HL-60 (cell line): ENCODE results near the gene FBXL12.

Source experiments
- DNase-seq, 2 experiments: peaks; one replicate each; pipeline ENCODE4 v3.0.0-alpha.2; 2010 to 2020; ENCODE audit warnings: low read depth in 1 of 2, low spot score in 1 of 2
- H3K27ac ChIP-seq: fragments of 250-450 bp; sonication (Bioruptor Pico); replicated peaks from 2 replicates; pipeline ENCODE4 v1.5.1; 2020; ENCODE audit warnings: mild to moderate bottlenecking, moderate library complexity
- H3K27me3 ChIP-seq: fragments of 250-450 bp; sonication (Bioruptor Pico); 2 replicates; pipeline ENCODE4 v1.5.1; 2021; ENCODE audit warnings: mild to moderate bottlenecking, moderate library complexity; ENCODE audit not compliant: insufficient read depth, poor library complexity, severe bottlenecking
- H3K4me3 ChIP-seq: replicated peaks from 2 replicates; pipeline ENCODE4 v1.5.1; 2011; ENCODE audit warnings: mild to moderate bottlenecking, control low read depth, low read length; ENCODE audit not compliant: insufficient read depth
- GABPA ChIP-seq: IDR thresholded peaks from 2 replicates; pipeline ENCODE4 v1.6.1; 2012; ENCODE audit warnings: low read depth
- POLR2AphosphoS5 ChIP-seq: IDR thresholded peaks from 2 replicates; pipeline ENCODE4 v1.6.1; 2012; ENCODE audit warnings: low read depth
- SPI1 ChIP-seq: IDR thresholded peaks from 2 replicates; pipeline ENCODE4 v1.6.1; 2012; ENCODE audit warnings: low read depth, mild to moderate bottlenecking, borderline replicate concordance
- TF ChIP-seq, protein P1 (sequence below): IDR thresholded peaks from 2 replicates; pipeline ENCODE4 v1.6.1; 2012; ENCODE audit warnings: low read depth; ENCODE audit not compliant: insufficient replicate concordance
- TF ChIP-seq, protein P2 (sequence below): IDR thresholded peaks from one replicate; pipeline ENCODE4 v1.5.1; 2011; ENCODE audit warnings: low read length, control low read depth, inconsistent platforms; ENCODE audit not compliant: insufficient read depth

The FBXL12 gene

DNA sequence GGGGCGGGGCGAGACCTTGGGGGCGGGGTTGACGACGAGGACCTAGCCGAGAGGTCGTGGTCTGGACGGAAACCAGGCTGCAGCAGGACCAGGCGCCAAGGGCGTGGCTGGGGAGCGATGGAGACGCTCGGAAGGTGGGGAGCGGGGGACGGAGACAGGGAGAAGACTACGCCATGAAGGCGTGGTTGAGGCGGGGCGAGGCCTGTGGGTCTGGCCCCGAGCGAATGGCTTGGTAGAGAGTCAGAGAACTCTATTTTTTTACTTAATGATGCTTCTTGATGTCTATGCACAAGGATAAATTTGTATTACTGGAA is 674 bp upstream of the FBXL12 start:
- no peak for TF ChIP-seq POLR2AphosphoS5
- no peak for TF ChIP-seq GABPA
- TF ChIP-seq, protein P1, sequence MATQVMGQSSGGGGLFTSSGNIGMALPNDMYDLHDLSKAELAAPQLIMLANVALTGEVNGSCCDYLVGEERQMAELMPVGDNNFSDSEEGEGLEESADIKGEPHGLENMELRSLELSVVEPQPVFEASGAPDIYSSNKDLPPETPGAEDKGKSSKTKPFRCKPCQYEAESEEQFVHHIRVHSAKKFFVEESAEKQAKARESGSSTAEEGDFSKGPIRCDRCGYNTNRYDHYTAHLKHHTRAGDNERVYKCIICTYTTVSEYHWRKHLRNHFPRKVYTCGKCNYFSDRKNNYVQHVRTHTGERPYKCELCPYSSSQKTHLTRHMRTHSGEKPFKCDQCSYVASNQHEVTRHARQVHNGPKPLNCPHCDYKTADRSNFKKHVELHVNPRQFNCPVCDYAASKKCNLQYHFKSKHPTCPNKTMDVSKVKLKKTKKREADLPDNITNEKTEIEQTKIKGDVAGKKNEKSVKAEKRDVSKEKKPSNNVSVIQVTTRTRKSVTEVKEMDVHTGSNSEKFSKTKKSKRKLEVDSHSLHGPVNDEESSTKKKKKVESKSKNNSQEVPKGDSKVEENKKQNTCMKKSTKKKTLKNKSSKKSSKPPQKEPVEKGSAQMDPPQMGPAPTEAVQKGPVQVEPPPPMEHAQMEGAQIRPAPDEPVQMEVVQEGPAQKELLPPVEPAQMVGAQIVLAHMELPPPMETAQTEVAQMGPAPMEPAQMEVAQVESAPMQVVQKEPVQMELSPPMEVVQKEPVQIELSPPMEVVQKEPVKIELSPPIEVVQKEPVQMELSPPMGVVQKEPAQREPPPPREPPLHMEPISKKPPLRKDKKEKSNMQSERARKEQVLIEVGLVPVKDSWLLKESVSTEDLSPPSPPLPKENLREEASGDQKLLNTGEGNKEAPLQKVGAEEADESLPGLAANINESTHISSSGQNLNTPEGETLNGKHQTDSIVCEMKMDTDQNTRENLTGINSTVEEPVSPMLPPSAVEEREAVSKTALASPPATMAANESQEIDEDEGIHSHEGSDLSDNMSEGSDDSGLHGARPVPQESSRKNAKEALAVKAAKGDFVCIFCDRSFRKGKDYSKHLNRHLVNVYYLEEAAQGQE = no peak
- TF ChIP-seq, protein P2, sequence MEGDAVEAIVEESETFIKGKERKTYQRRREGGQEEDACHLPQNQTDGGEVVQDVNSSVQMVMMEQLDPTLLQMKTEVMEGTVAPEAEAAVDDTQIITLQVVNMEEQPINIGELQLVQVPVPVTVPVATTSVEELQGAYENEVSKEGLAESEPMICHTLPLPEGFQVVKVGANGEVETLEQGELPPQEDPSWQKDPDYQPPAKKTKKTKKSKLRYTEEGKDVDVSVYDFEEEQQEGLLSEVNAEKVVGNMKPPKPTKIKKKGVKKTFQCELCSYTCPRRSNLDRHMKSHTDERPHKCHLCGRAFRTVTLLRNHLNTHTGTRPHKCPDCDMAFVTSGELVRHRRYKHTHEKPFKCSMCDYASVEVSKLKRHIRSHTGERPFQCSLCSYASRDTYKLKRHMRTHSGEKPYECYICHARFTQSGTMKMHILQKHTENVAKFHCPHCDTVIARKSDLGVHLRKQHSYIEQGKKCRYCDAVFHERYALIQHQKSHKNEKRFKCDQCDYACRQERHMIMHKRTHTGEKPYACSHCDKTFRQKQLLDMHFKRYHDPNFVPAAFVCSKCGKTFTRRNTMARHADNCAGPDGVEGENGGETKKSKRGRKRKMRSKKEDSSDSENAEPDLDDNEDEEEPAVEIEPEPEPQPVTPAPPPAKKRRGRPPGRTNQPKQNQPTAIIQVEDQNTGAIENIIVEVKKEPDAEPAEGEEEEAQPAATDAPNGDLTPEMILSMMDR = no peak
- TF ChIP-seq SPI1 = no peak
- peak overlapping the region; percentile 39 for H3K4me3 ChIP-seq
- 0 out of 2 replicates have a peak overlapping the region, but pooled peaks have one; percentile 1 for H3K27ac ChIP-seq
- no peaks in the 10 kb centered on the region for H3K27me3 ChIP-seq
- DNase-seq = no peak

GRCh38 chr19:9818175-9818733 is 625 bp downstream of the FBXL12 start:
- Histone ChIP-seq H3K27ac (peak overlapping the region; percentile 94), H3K27me3 (no peaks in the 10 kb centered on the region), H3K4me3 (peak overlapping the region; percentile 100)
- DNase-seq = no peak
- no peak for TF ChIP-seq SPI1
- TF ChIP-seq, protein P2 = no peak
- TF ChIP-seq, protein P1 = no peak
- TF ChIP-seq POLR2AphosphoS5 = no peak
- TF ChIP-seq GABPA = no peak

- Histone ChIP-seq H3K27me3 (no peaks in the 10 kb centered on the region), H3K27ac (no peak overlapping the region), H3K4me3 (no peak overlapping the region)
- TF ChIP-seq, protein P1 = no peak
- no peak for TF ChIP-seq POLR2AphosphoS5
- no peak for TF ChIP-seq SPI1
- TF ChIP-seq, protein P2 = no peak
- TF ChIP-seq GABPA = no peak
- DNase-seq = no peak
Measured at GRCh38 chr19:9811139-9811538, 7.7 kb downstream of the FBXL12 start.
